DOHH2 (cell line): ENCODE results near the gene HTR2B.

ENCODE experiments used
- H3F3A ChIP-seq: fragments of 200-600 bp; sonication (generic), shearing (Covaris generic); 2 replicates; pipeline ENCODE4 v1.6.0; 2016; ENCODE audit warnings: antibody characterized with exemption, mild to moderate bottlenecking; ENCODE audit not compliant: control insufficient read depth, insufficient read depth
- H3K27ac ChIP-seq: fragments of 200-600 bp; sonication (generic); 2 replicates; pipeline ENCODE4 v1.5.1; 2014; ENCODE audit warnings: low read depth, mild to moderate bottlenecking, low read length, moderate library complexity
- H3K27me3 ChIP-seq: fragments of 200-600 bp; sonication (generic); 2 replicates; pipeline ENCODE4 v1.6.1; 2014; ENCODE audit warnings: mild to moderate bottlenecking, low read length, mixed read lengths; ENCODE audit not compliant: control insufficient read depth
- H3K36me3 ChIP-seq: fragments of 200-600 bp; sonication (generic); 2 replicates; pipeline ENCODE4 v1.6.1; 2014; ENCODE audit warnings: mild to moderate bottlenecking, low read length, moderate library complexity, mixed read lengths; ENCODE audit not compliant: control insufficient read depth
- H3K4me1 ChIP-seq: fragments of 200-600 bp; sonication (generic); 2 replicates; pipeline ENCODE4 v1.6.1; 2014; ENCODE audit warnings: mild to moderate bottlenecking, low read length, mixed read lengths; ENCODE audit not compliant: control insufficient read depth
- H3K4me2 ChIP-seq: fragments of 200-600 bp; sonication (generic); 2 replicates; pipeline ENCODE4 v1.6.0; 2014; ENCODE audit warnings: mild to moderate bottlenecking, low read length, moderate library complexity
- H3K4me3 ChIP-seq: fragments of 200-600 bp; sonication (generic); 2 replicates; pipeline ENCODE4 v1.5.1; 2014; ENCODE audit warnings: mild to moderate bottlenecking, low read length, mixed read lengths
- H3K79me2 ChIP-seq: fragments of 200-600 bp; sonication (generic); 2 replicates; pipeline ENCODE4 v1.6.1; 2014; ENCODE audit warnings: mild to moderate bottlenecking, low read length, mixed read lengths; ENCODE audit not compliant: control insufficient read depth
- H3K9me2 ChIP-seq: fragments of 200-600 bp; sonication (generic); replicated peaks from 2 replicates; pipeline ENCODE4 v1.6.1; 2014; ENCODE audit warnings: mild to moderate bottlenecking, low read length, mixed read lengths; ENCODE audit not compliant: control insufficient read depth
- H3K9me3 ChIP-seq: fragments of 200-600 bp; sonication (generic); 2 replicates; pipeline ENCODE4 v1.6.1; 2014; ENCODE audit warnings: antibody characterized with exemption, low read length, mixed read lengths; ENCODE audit not compliant: control insufficient read depth, insufficient read depth
- H4K20me1 ChIP-seq: fragments of 200-600 bp; sonication (generic); 2 replicates; pipeline ENCODE4 v1.6.0; 2014; ENCODE audit warnings: low read depth, mild to moderate bottlenecking, antibody characterized with exemption, low read length, moderate library complexity; ENCODE audit not compliant: control insufficient read depth, insufficient read depth
- CTCF ChIP-seq: fragments of 200-600 bp; sonication (generic); IDR thresholded peaks from one replicate; pipeline ENCODE4 v1.5.1; 2014; ENCODE audit warnings: antibody characterized with exemption, mild to moderate bottlenecking, low read depth, low read length; ENCODE audit not compliant: poor library complexity, severe bottlenecking
- EZH2phosphoT487 ChIP-seq: fragments of 200-600 bp; sonication (generic); IDR thresholded peaks from 2 replicates; pipeline ENCODE4 v1.6.1; 2017; ENCODE audit warnings: borderline replicate concordance, mild to moderate bottlenecking, antibody characterized with exemption, low read length, moderate library complexity, mixed read lengths

Gene HTR2B

GRCh38 chr2:231065966-231066365, 58.9 kb downstream of the HTR2B start:
- TF ChIP-seq CTCF: no peak
- no peak for TF ChIP-seq EZH2phosphoT487
- Histone ChIP-seq H3F3A (peaks cover 3% of the 10 kb centered on the region; the same call in 1 of the 2 replicates), H3K27ac (no peak overlapping the region), H3K79me2 (peaks cover 22% of the 10 kb centered on the region), H3K9me3 (no peaks in the 10 kb centered on the region), H3K27me3 (no peaks in the 10 kb centered on the region), H3K4me1 (no peaks in the 10 kb centered on the region), H3K4me3 (no peak overlapping the region), H3K4me2 (no peak overlapping the region), H3K9me2 (no peaks in the 10 kb centered on the region), H3K36me3 (peaks cover 93% of the 10 kb centered on the region), H4K20me1 (no peaks in the 10 kb centered on the region)

- H3K4me1 ChIP-seq: peaks cover 14% of the 10 kb centered on the region
- 0 out of 2 replicates have a peak, but pooled peaks cover 9% of the 10 kb centered on the region for H4K20me1 ChIP-seq
- no peaks in the 10 kb centered on the region for H3K9me3 ChIP-seq
- H3K9me2 ChIP-seq: no peaks in the 10 kb centered on the region
- peaks cover 85% of the 10 kb centered on the region for H3K36me3 ChIP-seq
- H3K79me2 ChIP-seq: peaks cover 48% of the 10 kb centered on the region
- H3F3A ChIP-seq: no peaks in the 10 kb centered on the region
- H3K4me2 ChIP-seq: no peak overlapping the region
- TF ChIP-seq EZH2phosphoT487: no peak
- no peak overlapping the region for H3K27ac ChIP-seq
- no peaks in the 10 kb centered on the region for H3K27me3 ChIP-seq
- H3K4me3 ChIP-seq: no peak overlapping the region
Observed at GRCh38 chr2:231063347-231063746, 61.5 kb downstream of the HTR2B start.

- H3K4me3 ChIP-seq: no peak overlapping the region
- TF ChIP-seq EZH2phosphoT487: no peak
- no peak for TF ChIP-seq CTCF
- peaks cover 20% of the 10 kb centered on the region for H3K4me1 ChIP-seq
- H3K4me2 ChIP-seq: no peak overlapping the region
- no peaks in the 10 kb centered on the region for H3K9me2 ChIP-seq
- no peaks in the 10 kb centered on the region for H3F3A ChIP-seq
- no peaks in the 10 kb centered on the region for H3K9me3 ChIP-seq
- H3K36me3 ChIP-seq: peaks cover 81% of the 10 kb centered on the region
- H3K27me3 ChIP-seq: no peaks in the 10 kb centered on the region
- H4K20me1 ChIP-seq: peaks cover 14% of the 10 kb centered on the region; the same call in 1 of the 2 replicates
- peaks cover 54% of the 10 kb centered on the region for H3K79me2 ChIP-seq
- no peak overlapping the region for H3K27ac ChIP-seq
Observed at GRCh38 chr2:231062776-231063175, 62.1 kb downstream of the HTR2B start.

- H3K27me3 ChIP-seq: no peaks in the 10 kb centered on the region
- H3F3A ChIP-seq: no peaks in the 10 kb centered on the region
- H3K79me2 ChIP-seq: peaks cover 65% of the 10 kb centered on the region
Observed at GRCh38 chr2:231059756-231060155, 65.1 kb downstream of the HTR2B start.

More at GRCh38 chr2:231059756-231060155, 65.1 kb downstream of the HTR2B start:
- no peaks in the 10 kb centered on the region for H3K9me2 ChIP-seq
- H3K36me3 ChIP-seq: peaks cover 58% of the 10 kb centered on the region
- peaks cover 28% of the 10 kb centered on the region for H3K4me1 ChIP-seq
- H3K4me3 ChIP-seq: no peak overlapping the region
- peaks cover 17% of the 10 kb centered on the region; the same call in 1 of the 2 replicates for H4K20me1 ChIP-seq
- H3K9me3 ChIP-seq: no peaks in the 10 kb centered on the region
- H3K4me2 ChIP-seq: no peak overlapping the region
- TF ChIP-seq EZH2phosphoT487 (no peak), CTCF (no peak)
- no peak overlapping the region for H3K27ac ChIP-seq
